WTC11 (cell line): ENCODE results near the gene NOSTRIN. TPM values are rescaled to one million over a fixed set of nuclear protein-coding genes. Genes with fewer than 3 reads are reported as not detected.

Experiments
- ATAC-seq: fragments of 200-7000 bp; cut with Tn5 transposase; 2 replicates; pipeline ENCODE4 v1.10.0; 2021; ENCODE audit warnings: mild to moderate bottlenecking, moderate library complexity
- CTCF ChIA-PET: fragments of 300-600 bp; sonication (Branson Sonifier 250); formaldehyde crosslinking; loops from one replicate; lab custom pipeline; 2021; ENCODE audit warnings: antibody characterized with exemption; lab: Charles Lee
- POLR2A ChIA-PET: fragments of 350-600 bp; sonication (Branson Sonifier 250); formaldehyde crosslinking; loops from one replicate; lab custom pipeline; 2021; ENCODE audit warnings: antibody characterized with exemption; lab: Charles Lee
- DNase-seq: peaks from one replicate; pipeline ENCODE4 v3.0.0; 2021; ENCODE audit warnings: low spot score
- H3K27ac Mint-ChIP-seq: 2 replicates; pipeline ENCODE4 v1.8.0; 2021; ENCODE audit warnings: mixed read lengths
- H3K27me3 Mint-ChIP-seq: 2 replicates; pipeline ENCODE4 v1.8.0; 2021; ENCODE audit warnings: low read depth, mild to moderate bottlenecking, moderate library complexity, mixed read lengths
- H3K36me3 Mint-ChIP-seq: 2 replicates; pipeline ENCODE4 v1.8.0; 2021; ENCODE audit warnings: mixed read lengths
- H3K4me1 Mint-ChIP-seq: 2 replicates; pipeline ENCODE4 v1.8.0; 2022; ENCODE audit warnings: mixed read lengths
- H3K4me3 Mint-ChIP-seq: 2 replicates; pipeline ENCODE4 v1.8.0; 2021; ENCODE audit warnings: mild to moderate bottlenecking, moderate library complexity, mixed read lengths
- H3K9me3 Mint-ChIP-seq: 2 replicates; pipeline ENCODE4 v1.8.0; 2021; ENCODE audit warnings: mixed read lengths
- EMX1 ChIP-seq: fragments of 250-450 bp; sonication (Bioruptor Pico); IDR thresholded peaks from 2 replicates; pipeline ENCODE4 v1.8.0; 2021; ENCODE audit warnings: mild to moderate bottlenecking
- FOXK1 ChIP-seq: sonication (generic); formaldehyde crosslinking; IDR thresholded peaks from 2 replicates; pipeline ENCODE4 v1.8.0; 2022; ENCODE audit warnings: mild to moderate bottlenecking, moderate library complexity, missing genetic modification reagents
- FOXP1 ChIP-seq: sonication (generic); formaldehyde crosslinking; IDR thresholded peaks from 2 replicates; pipeline ENCODE4 v1.8.0; 2022; ENCODE audit warnings: missing genetic modification reagents, mild to moderate bottlenecking, moderate library complexity, borderline replicate concordance
- FOXP4 ChIP-seq: sonication (generic); formaldehyde crosslinking; IDR thresholded peaks from 2 replicates; pipeline ENCODE4 v1.8.0; 2022; ENCODE audit warnings: mild to moderate bottlenecking, missing genetic modification reagents
- JAZF1 ChIP-seq: fragments of 250-450 bp; sonication (Bioruptor Pico); IDR thresholded peaks from 2 replicates; pipeline ENCODE4 v1.9.0; 2021; ENCODE audit warnings: moderate library complexity, mild to moderate bottlenecking, inconsistent platforms
- KAT7 ChIP-seq: sonication (generic); formaldehyde crosslinking; IDR thresholded peaks from 2 replicates; pipeline ENCODE4 v1.8.1; 2023; ENCODE audit warnings: missing genetic modification reagents, mild to moderate bottlenecking, borderline replicate concordance
- MYBL2 ChIP-seq: sonication (generic); formaldehyde crosslinking; IDR thresholded peaks from 2 replicates; pipeline ENCODE4 v1.8.1; 2023; ENCODE audit warnings: mild to moderate bottlenecking, moderate library complexity, missing genetic modification reagents
- NR3C1 ChIP-seq: sonication (generic); formaldehyde crosslinking; conservative IDR thresholded peaks from 2 replicates; pipeline ENCODE4 v1.8.1; 2023; ENCODE audit warnings: low read depth, mild to moderate bottlenecking, missing genetic modification reagents
- STAT6 ChIP-seq: sonication (generic); formaldehyde crosslinking; conservative IDR thresholded peaks from 2 replicates; pipeline ENCODE4 v1.8.1; 2023; ENCODE audit warnings: mild to moderate bottlenecking, low read depth, missing genetic modification reagents, moderate library complexity
- TCF7 ChIP-seq: sonication (generic); formaldehyde crosslinking; IDR thresholded peaks from 2 replicates; pipeline ENCODE4 v1.8.0; 2022; ENCODE audit warnings: mild to moderate bottlenecking, low read depth, missing genetic modification reagents, moderate library complexity
- TP53 ChIP-seq: sonication (generic); formaldehyde crosslinking; IDR thresholded peaks from 2 replicates; pipeline ENCODE4 v1.8.1; 2023; ENCODE audit warnings: mild to moderate bottlenecking, missing genetic modification reagents
- USF2 ChIP-seq: sonication (generic); formaldehyde crosslinking; IDR thresholded peaks from 2 replicates; pipeline ENCODE4 v1.8.1; 2023; ENCODE audit warnings: mild to moderate bottlenecking, missing genetic modification reagents, moderate library complexity
- ZBTB21 ChIP-seq: sonication (generic); formaldehyde crosslinking; IDR thresholded peaks from 2 replicates; pipeline ENCODE4 v1.8.1; 2023; ENCODE audit warnings: mild to moderate bottlenecking, missing genetic modification reagents, borderline replicate concordance
- ZBTB43 ChIP-seq: sonication (generic); formaldehyde crosslinking; IDR thresholded peaks from 2 replicates; pipeline ENCODE4 v1.8.1; 2023; ENCODE audit warnings: mild to moderate bottlenecking, missing genetic modification reagents
- ZNF263 ChIP-seq: sonication (generic); formaldehyde crosslinking; IDR thresholded peaks from 2 replicates; pipeline ENCODE4 v1.8.1; 2022; ENCODE audit warnings: low read depth, mild to moderate bottlenecking, moderate library complexity, missing genetic modification reagents
- ZNF416 ChIP-seq: fragments of 250-450 bp; sonication (Bioruptor Pico); IDR thresholded peaks from 2 replicates; pipeline ENCODE4 v1.9.0; 2021; ENCODE audit warnings: mild to moderate bottlenecking, inconsistent platforms
- total RNA-seq: library from RNA; stranded (reverse); gene quantifications from 3 replicates; pipeline ENCODE4 v1.2.3, GENCODE V29; 2021
- TF ChIP-seq, protein P1 (sequence below): fragments of 250-450 bp; sonication (Bioruptor Pico); IDR thresholded peaks from 2 replicates; pipeline ENCODE4 v1.8.0; 2021; ENCODE audit warnings: mild to moderate bottlenecking
- TF ChIP-seq, protein P2 (sequence below): fragments of 250-450 bp; sonication (Bioruptor Pico); IDR thresholded peaks from 2 replicates; pipeline ENCODE4 v1.9.0; 2021; ENCODE audit warnings: mild to moderate bottlenecking
- TF ChIP-seq, protein P3 (sequence below): fragments of 250-450 bp; sonication (Bioruptor Pico); IDR thresholded peaks from 2 replicates; pipeline ENCODE4 v2.1.2; 2022; ENCODE audit warnings: mild to moderate bottlenecking, moderate library complexity
- TF ChIP-seq, protein P4 (sequence below): sonication (generic); formaldehyde crosslinking; IDR thresholded peaks from 2 replicates; pipeline ENCODE4 v1.8.1; 2023; ENCODE audit warnings: mild to moderate bottlenecking, missing genetic modification reagents

Gene NOSTRIN
- total RNA-seq, 1 experiment from 2014 or later: 0.22 TPM

- ATAC-seq: no peak
- ChIA-PET POLR2A (no interaction called here), CTCF (no interaction called here)
- no peak overlapping the region for H3K4me3 Mint-ChIP-seq
- H3K27me3 Mint-ChIP-seq: peaks cover 2% of the 10 kb centered on the region; the same call in 1 of the 2 replicates
- TF ChIP-seq USF2 (CRISPR knock-in tag) (no peak), TP53 (CRISPR knock-in tag) (no peak), NR3C1 (CRISPR knock-in tag) (no peak), TCF7 (no peak), FOXP4 (CRISPR knock-in tag) (no peak), JAZF1 (no peak), STAT6 (CRISPR knock-in tag) (no peak)
- TF ChIP-seq, protein P1, sequence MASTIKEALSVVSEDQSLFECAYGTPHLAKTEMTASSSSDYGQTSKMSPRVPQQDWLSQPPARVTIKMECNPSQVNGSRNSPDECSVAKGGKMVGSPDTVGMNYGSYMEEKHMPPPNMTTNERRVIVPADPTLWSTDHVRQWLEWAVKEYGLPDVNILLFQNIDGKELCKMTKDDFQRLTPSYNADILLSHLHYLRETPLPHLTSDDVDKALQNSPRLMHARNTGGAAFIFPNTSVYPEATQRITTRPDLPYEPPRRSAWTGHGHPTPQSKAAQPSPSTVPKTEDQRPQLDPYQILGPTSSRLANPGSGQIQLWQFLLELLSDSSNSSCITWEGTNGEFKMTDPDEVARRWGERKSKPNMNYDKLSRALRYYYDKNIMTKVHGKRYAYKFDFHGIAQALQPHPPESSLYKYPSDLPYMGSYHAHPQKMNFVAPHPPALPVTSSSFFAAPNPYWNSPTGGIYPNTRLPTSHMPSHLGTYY (CRISPR knock-in tag): no peak
- H3K36me3 Mint-ChIP-seq: no peaks in the 10 kb centered on the region
- H3K4me1 Mint-ChIP-seq: peaks cover 33% of the 10 kb centered on the region
- DNase-seq: no peak
- peaks cover 3% of the 10 kb centered on the region for H3K9me3 Mint-ChIP-seq
- no peak overlapping the region for H3K27ac Mint-ChIP-seq
Observed at GRCh38 chr2:168796583-168797285, 5.7 kb upstream of the NOSTRIN start.

GRCh38 chr2:168797286-168797655 lies 5.2 kb upstream of the NOSTRIN start:
- ChIA-PET POLR2A (no interaction called here), CTCF (no interaction called here)
- Mint-ChIP-seq H3K9me3 (peaks cover 3% of the 10 kb centered on the region), H3K27ac (no peak overlapping the region), H3K36me3 (no peaks in the 10 kb centered on the region), H3K4me1 (peaks cover 38% of the 10 kb centered on the region), H3K4me3 (no peak overlapping the region), H3K27me3 (peaks cover 2% of the 10 kb centered on the region; the same call in 1 of the 2 replicates)
- DNase-seq (no peak), ATAC-seq (no peak)
- no peak for TF ChIP-seq FOXK1 (CRISPR knock-in tag)
- TF ChIP-seq, protein P2, sequence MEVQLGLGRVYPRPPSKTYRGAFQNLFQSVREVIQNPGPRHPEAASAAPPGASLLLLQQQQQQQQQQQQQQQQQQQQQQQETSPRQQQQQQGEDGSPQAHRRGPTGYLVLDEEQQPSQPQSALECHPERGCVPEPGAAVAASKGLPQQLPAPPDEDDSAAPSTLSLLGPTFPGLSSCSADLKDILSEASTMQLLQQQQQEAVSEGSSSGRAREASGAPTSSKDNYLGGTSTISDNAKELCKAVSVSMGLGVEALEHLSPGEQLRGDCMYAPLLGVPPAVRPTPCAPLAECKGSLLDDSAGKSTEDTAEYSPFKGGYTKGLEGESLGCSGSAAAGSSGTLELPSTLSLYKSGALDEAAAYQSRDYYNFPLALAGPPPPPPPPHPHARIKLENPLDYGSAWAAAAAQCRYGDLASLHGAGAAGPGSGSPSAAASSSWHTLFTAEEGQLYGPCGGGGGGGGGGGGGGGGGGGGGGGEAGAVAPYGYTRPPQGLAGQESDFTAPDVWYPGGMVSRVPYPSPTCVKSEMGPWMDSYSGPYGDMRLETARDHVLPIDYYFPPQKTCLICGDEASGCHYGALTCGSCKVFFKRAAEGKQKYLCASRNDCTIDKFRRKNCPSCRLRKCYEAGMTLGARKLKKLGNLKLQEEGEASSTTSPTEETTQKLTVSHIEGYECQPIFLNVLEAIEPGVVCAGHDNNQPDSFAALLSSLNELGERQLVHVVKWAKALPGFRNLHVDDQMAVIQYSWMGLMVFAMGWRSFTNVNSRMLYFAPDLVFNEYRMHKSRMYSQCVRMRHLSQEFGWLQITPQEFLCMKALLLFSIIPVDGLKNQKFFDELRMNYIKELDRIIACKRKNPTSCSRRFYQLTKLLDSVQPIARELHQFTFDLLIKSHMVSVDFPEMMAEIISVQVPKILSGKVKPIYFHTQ (CRISPR knock-in tag): no peak
- no peak for TF ChIP-seq EMX1 (CRISPR knock-in tag)
- no peak for TF ChIP-seq MYBL2 (CRISPR knock-in tag)
- no peak for TF ChIP-seq FOXP1 (CRISPR knock-in tag)
- TF ChIP-seq, protein P3, sequence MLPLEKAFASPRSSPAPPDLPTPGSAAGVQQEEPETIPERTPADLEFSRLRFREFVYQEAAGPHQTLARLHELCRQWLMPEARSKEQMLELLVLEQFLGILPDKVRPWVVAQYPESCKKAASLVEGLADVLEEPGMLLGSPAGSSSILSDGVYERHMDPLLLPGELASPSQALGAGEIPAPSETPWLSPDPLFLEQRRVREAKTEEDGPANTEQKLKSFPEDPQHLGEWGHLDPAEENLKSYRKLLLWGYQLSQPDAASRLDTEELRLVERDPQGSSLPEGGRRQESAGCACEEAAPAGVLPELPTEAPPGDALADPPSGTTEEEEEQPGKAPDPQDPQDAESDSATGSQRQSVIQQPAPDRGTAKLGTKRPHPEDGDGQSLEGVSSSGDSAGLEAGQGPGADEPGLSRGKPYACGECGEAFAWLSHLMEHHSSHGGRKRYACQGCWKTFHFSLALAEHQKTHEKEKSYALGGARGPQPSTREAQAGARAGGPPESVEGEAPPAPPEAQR (CRISPR knock-in tag): no peak
- no peak for TF ChIP-seq KAT7
- no peak for TF ChIP-seq ZBTB21 (CRISPR knock-in tag)
- TF ChIP-seq, protein P4, sequence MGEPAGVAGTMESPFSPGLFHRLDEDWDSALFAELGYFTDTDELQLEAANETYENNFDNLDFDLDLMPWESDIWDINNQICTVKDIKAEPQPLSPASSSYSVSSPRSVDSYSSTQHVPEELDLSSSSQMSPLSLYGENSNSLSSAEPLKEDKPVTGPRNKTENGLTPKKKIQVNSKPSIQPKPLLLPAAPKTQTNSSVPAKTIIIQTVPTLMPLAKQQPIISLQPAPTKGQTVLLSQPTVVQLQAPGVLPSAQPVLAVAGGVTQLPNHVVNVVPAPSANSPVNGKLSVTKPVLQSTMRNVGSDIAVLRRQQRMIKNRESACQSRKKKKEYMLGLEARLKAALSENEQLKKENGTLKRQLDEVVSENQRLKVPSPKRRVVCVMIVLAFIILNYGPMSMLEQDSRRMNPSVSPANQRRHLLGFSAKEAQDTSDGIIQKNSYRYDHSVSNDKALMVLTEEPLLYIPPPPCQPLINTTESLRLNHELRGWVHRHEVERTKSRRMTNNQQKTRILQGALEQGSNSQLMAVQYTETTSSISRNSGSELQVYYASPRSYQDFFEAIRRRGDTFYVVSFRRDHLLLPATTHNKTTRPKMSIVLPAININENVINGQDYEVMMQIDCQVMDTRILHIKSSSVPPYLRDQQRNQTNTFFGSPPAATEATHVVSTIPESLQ (CRISPR knock-in tag): no peak
- no peak for TF ChIP-seq ZNF263 (CRISPR knock-in tag)
- no peak for TF ChIP-seq TP53 (CRISPR knock-in tag)
- TF ChIP-seq ZNF416 (CRISPR knock-in tag): no peak
- TF ChIP-seq ZBTB43 (CRISPR knock-in tag): no peak
